Osteoblast (primary cell): Measurements from ENCODE around the gene MAN2B1. TPM values are rescaled to one million over a fixed set of nuclear protein-coding genes. Genes with fewer than 3 reads are reported as not detected.

ENCODE experiments used
- DNase-seq: peaks from one replicate; pipeline ENCODE4 v3.0.0; 2011; ENCODE audit warnings: low spot score, mixed read lengths; ENCODE audit not compliant: insufficient read length; ENCODE audit errors: missing footprints
- H2AFZ ChIP-seq: 2 replicates; pipeline ENCODE4 v1.6.0; 2011; ENCODE audit warnings: mild to moderate bottlenecking, low read length
- H3K27ac ChIP-seq: 2 replicates; pipeline ENCODE4 v1.5.1; 2011; ENCODE audit warnings: mild to moderate bottlenecking, low read depth, low read length, moderate library complexity
- H3K27me3 ChIP-seq: 2 replicates; pipeline ENCODE4 v1.6.0; 2012; ENCODE audit warnings: mild to moderate bottlenecking, control low read depth, inconsistent platforms, low read length, moderate library complexity; ENCODE audit not compliant: insufficient read depth
- H3K36me3 ChIP-seq: 2 replicates; pipeline ENCODE4 v1.5.1; 2011; ENCODE audit warnings: mild to moderate bottlenecking, low read length, control low read depth, moderate library complexity; ENCODE audit not compliant: insufficient read depth
- H3K4me1 ChIP-seq: 2 replicates; pipeline ENCODE4 v1.5.1; 2011; ENCODE audit warnings: mild to moderate bottlenecking, low read length, control low read depth, moderate library complexity; ENCODE audit not compliant: insufficient read depth
- H3K4me2 ChIP-seq: 2 replicates; pipeline ENCODE4 v1.6.0; 2011; ENCODE audit warnings: mild to moderate bottlenecking, low read length; ENCODE audit not compliant: insufficient read depth
- H3K4me3 ChIP-seq: fragments of 200-600 bp; sonication (generic); 3 replicates; pipeline ENCODE4 v1.5.1; 2012; ENCODE audit warnings: mild to moderate bottlenecking, low read length, inconsistent platforms; ENCODE audit not compliant: insufficient read depth
- H3K79me2 ChIP-seq: 2 replicates; pipeline ENCODE4 v1.6.0; 2012; ENCODE audit warnings: mild to moderate bottlenecking, low read length, control low read depth, inconsistent platforms; ENCODE audit not compliant: insufficient read depth
- H3K9me3 ChIP-seq: 2 replicates; pipeline ENCODE4 v1.5.1; 2011; ENCODE audit warnings: low read depth, low read length, control low read depth
- H4K20me1 ChIP-seq: 2 replicates; pipeline ENCODE4 v1.6.0; 2012; ENCODE audit warnings: mild to moderate bottlenecking, low read length, control low read depth; ENCODE audit not compliant: insufficient read depth
- CTCF ChIP-seq: IDR thresholded peaks from 2 replicates; pipeline ENCODE4 v1.5.1; 2011; ENCODE audit warnings: mild to moderate bottlenecking, low read depth, low read length, moderate library complexity; ENCODE audit errors: extremely low read depth
- total RNA-seq: library from RNA; depleted of rRNA; stranded (reverse); fragments of >200 nt; gene quantifications from 2 replicates; pipeline ENCODE4 v1.2.3, GENCODE V29; 2012

MAN2B1 gene
- total RNA-seq, 1 donor: 35.8 TPM

GRCh38 chr19:12664406-12665280 is 1.9 kb downstream of the MAN2B1 start:
- Histone ChIP-seq H3K4me2 (no peak overlapping the region), H4K20me1 (no peaks in the 10 kb centered on the region), H3K27me3 (no peaks in the 10 kb centered on the region), H3K4me3 (no peak overlapping the region), H3K79me2 (peaks cover 37% of the 10 kb centered on the region), H3K36me3 (peaks cover 23% of the 10 kb centered on the region), H3K27ac (no peak overlapping the region), H3K4me1 (peaks cover 24% of the 10 kb centered on the region), H3K9me3 (no peaks in the 10 kb centered on the region), H2AFZ (no peak overlapping the region)
- peak; percentile 73 for DNase-seq
- no peak for TF ChIP-seq CTCF

- no peaks in the 10 kb centered on the region for H3K27me3 ChIP-seq
- no peak for TF ChIP-seq CTCF
These were observed 5.6 kb downstream of the MAN2B1 start for GRCh38 chr19:12660980-12661379.

GRCh38 chr19:12657966-12658365 is 8.6 kb downstream of the MAN2B1 start:
- no peaks in the 10 kb centered on the region for H3K4me1 ChIP-seq
- H3K9me3 ChIP-seq: no peaks in the 10 kb centered on the region
- H3K79me2 ChIP-seq: no peaks in the 10 kb centered on the region
- peaks cover 23% of the 10 kb centered on the region for H3K36me3 ChIP-seq
- H3K27ac ChIP-seq: no peak overlapping the region
- H3K4me2 ChIP-seq: no peak overlapping the region
- H2AFZ ChIP-seq: no peak overlapping the region
- no peak overlapping the region for H3K4me3 ChIP-seq
- peak; percentile 66 for DNase-seq
- no peaks in the 10 kb centered on the region for H4K20me1 ChIP-seq
- no peaks in the 10 kb centered on the region for H3K27me3 ChIP-seq
- no peak for TF ChIP-seq CTCF

More at GRCh38 chr19:12660980-12661379, 5.6 kb downstream of the MAN2B1 start:
- Histone ChIP-seq H3K4me2 (no peak overlapping the region), H4K20me1 (no peaks in the 10 kb centered on the region), H2AFZ (no peak overlapping the region), H3K4me3 (no peak overlapping the region), H3K9me3 (no peaks in the 10 kb centered on the region), H3K36me3 (peaks cover 31% of the 10 kb centered on the region), H3K4me1 (peaks cover 4% of the 10 kb centered on the region), H3K79me2 (peaks cover 6% of the 10 kb centered on the region), H3K27ac (no peak overlapping the region)
- no peak for DNase-seq

- peaks cover 23% of the 10 kb centered on the region for H3K36me3 ChIP-seq
- H3K4me3 ChIP-seq: no peak overlapping the region
- TF ChIP-seq CTCF: no peak
- H4K20me1 ChIP-seq: no peaks in the 10 kb centered on the region
- peak; percentile 78 for DNase-seq
- H2AFZ ChIP-seq: no peak overlapping the region
- no peaks in the 10 kb centered on the region for H3K79me2 ChIP-seq
- H3K27ac ChIP-seq: no peak overlapping the region
- no peaks in the 10 kb centered on the region for H3K4me1 ChIP-seq
- H3K4me2 ChIP-seq: no peak overlapping the region
- no peaks in the 10 kb centered on the region for H3K9me3 ChIP-seq
- H3K27me3 ChIP-seq: no peaks in the 10 kb centered on the region
These were observed 9.5 kb downstream of the MAN2B1 start for GRCh38 chr19:12656899-12657571.
